Measurements from ENCODE around the gene ARHGEF4.

GRCh38 chr2:130821867-130822266 is 14.8 kb upstream of the ARHGEF4 start:
- TF ChIP-seq CTCF (IDR thresholded peaks at IDR 0.05) (no peak), POLR2A (IDR thresholded peaks at IDR 0.05) (no peak)

Data from heart left ventricle (tissue), 13 donors.